ENCODE measurements around the gene BEND5.

BEND5 gene

GRCh38 chr1:48761411-48761810 is 15.3 kb downstream of the BEND5 start:
- ChIA-PET POLR2A (no interaction called here), CTCF (interaction anchor here (0.5 kb wide), 1 partner anchor 10 kb away, joined by 3 read pairs; no protein-coding TSS in a partner anchor)
- TF ChIP-seq REPIN1 (tag by site-specific recombination; IDR thresholded peaks at IDR 0.05; ENCODE audit: low read depth) (no peak), ZNF202 (tag by site-specific recombination; IDR thresholded peaks at IDR 0.05; ENCODE audit: borderline replicate concordance) (no peak), ZFP41 (tag by site-specific recombination; IDR thresholded peaks at IDR 0.05; ENCODE audit: borderline replicate concordance) (no peak), ZFHX2 (tag by site-specific recombination; conservative IDR thresholded peaks at IDR 0.05) (no peak), KLF7 (tag by site-specific recombination; IDR thresholded peaks at IDR 0.05; ENCODE audit: borderline replicate concordance) (no peak), ZNF398 (tag by site-specific recombination; IDR thresholded peaks at IDR 0.05) (no peak), ZNF677 (tag by site-specific recombination; IDR thresholded peaks at IDR 0.05) (no peak), ZNF514 (tag by site-specific recombination; IDR thresholded peaks at IDR 0.05) (no peak), GLIS1 (tag by site-specific recombination; IDR thresholded peaks at IDR 0.05) (no peak), MEIS1 (CRISPR knock-in tag; IDR thresholded peaks at IDR 0.05; ENCODE audit: borderline replicate concordance) (no peak), ZNF768 (tag by site-specific recombination; IDR thresholded peaks at IDR 0.05) (no peak), HOXD13 (CRISPR knock-in tag; IDR thresholded peaks at IDR 0.05; ENCODE audit: borderline replicate concordance) (no peak), ZNF501 (tag by site-specific recombination; IDR thresholded peaks at IDR 0.05) (no peak), ZBTB7A (tag by site-specific recombination; IDR thresholded peaks at IDR 0.05; ENCODE audit: low read depth) (no peak), ZNF184 (tag by site-specific recombination; IDR thresholded peaks at IDR 0.05) (no peak)
- TF ChIP-seq, protein P1, sequence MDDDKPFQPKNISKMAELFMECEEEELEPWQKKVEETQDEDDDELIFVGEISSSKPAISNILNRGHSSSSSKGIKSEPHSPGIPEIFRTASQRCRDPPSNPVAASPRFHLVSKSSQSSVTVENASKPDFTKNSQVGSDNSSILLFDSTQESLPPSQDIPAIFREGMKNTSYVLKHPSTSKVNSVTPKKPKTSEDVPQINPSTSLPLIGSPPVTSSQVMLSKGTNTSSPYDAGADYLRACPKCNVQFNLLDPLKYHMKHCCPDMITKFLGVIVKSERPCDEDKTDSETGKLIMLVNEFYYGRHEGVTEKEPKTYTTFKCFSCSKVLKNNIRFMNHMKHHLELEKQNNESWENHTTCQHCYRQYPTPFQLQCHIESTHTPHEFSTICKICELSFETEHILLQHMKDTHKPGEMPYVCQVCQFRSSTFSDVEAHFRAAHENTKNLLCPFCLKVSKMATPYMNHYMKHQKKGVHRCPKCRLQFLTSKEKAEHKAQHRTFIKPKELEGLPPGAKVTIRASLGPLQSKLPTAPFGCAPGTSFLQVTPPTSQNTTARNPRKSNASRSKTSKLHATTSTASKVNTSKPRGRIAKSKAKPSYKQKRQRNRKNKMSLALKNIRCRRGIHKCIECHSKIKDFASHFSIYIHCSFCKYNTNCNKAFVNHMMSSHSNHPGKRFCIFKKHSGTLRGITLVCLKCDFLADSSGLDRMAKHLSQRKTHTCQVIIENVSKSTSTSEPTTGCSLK (tag by site-specific recombination; IDR thresholded peaks at IDR 0.05), result no peak
- TF ChIP-seq, protein P2, sequence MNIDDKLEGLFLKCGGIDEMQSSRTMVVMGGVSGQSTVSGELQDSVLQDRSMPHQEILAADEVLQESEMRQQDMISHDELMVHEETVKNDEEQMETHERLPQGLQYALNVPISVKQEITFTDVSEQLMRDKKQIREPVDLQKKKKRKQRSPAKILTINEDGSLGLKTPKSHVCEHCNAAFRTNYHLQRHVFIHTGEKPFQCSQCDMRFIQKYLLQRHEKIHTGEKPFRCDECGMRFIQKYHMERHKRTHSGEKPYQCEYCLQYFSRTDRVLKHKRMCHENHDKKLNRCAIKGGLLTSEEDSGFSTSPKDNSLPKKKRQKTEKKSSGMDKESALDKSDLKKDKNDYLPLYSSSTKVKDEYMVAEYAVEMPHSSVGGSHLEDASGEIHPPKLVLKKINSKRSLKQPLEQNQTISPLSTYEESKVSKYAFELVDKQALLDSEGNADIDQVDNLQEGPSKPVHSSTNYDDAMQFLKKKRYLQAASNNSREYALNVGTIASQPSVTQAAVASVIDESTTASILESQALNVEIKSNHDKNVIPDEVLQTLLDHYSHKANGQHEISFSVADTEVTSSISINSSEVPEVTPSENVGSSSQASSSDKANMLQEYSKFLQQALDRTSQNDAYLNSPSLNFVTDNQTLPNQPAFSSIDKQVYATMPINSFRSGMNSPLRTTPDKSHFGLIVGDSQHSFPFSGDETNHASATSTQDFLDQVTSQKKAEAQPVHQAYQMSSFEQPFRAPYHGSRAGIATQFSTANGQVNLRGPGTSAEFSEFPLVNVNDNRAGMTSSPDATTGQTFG (tag by site-specific recombination; IDR thresholded peaks at IDR 0.05; ENCODE audit: borderline replicate concordance), result no peak
- TF ChIP-seq, protein P3, sequence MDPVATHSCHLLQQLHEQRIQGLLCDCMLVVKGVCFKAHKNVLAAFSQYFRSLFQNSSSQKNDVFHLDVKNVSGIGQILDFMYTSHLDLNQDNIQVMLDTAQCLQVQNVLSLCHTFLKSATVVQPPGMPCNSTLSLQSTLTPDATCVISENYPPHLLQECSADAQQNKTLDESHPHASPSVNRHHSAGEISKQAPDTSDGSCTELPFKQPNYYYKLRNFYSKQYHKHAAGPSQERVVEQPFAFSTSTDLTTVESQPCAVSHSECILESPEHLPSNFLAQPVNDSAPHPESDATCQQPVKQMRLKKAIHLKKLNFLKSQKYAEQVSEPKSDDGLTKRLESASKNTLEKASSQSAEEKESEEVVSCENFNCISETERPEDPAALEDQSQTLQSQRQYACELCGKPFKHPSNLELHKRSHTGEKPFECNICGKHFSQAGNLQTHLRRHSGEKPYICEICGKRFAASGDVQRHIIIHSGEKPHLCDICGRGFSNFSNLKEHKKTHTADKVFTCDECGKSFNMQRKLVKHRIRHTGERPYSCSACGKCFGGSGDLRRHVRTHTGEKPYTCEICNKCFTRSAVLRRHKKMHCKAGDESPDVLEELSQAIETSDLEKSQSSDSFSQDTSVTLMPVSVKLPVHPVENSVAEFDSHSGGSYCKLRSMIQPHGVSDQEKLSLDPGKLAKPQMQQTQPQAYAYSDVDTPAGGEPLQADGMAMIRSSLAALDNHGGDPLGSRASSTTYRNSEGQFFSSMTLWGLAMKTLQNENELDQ (tag by site-specific recombination; IDR thresholded peaks at IDR 0.05; ENCODE audit: low read depth), result no peak
- Histone ChIP-seq H3K9me3 (ENCODE audit: control insufficient read depth, insufficient read depth, low read depth, low read length) (no peaks in the 10 kb centered on the region), H3K36me3 (ENCODE audit: control insufficient read depth in 2 of 2, insufficient read depth in 1 of 2, low read length in 2 of 2) (peaks cover 4 to 42% of the 10 kb centered on the region in 2 experiments; a peak in 2 of 3 replicates), H3K4me1 (ENCODE audit: control insufficient read depth, insufficient read depth, low read length) (no peaks in the 10 kb centered on the region), H3K27ac (ENCODE audit: extremely low read depth, low read depth, low read length) (no peak overlapping the region), H3K4me3 (ENCODE audit: low read depth, low read length) (no peak overlapping the region)

Data from HEK293 (cell line).